ENCODE results near the gene OSBPL10. TPM values are rescaled to one million over a fixed set of nuclear protein-coding genes. Genes with fewer than 3 reads are reported as not detected.

OSBPL10 gene
- total and polyA plus RNA-seq, 9 donors = 2.5 to 36.6 (median 10.6) TPM

DNA sequence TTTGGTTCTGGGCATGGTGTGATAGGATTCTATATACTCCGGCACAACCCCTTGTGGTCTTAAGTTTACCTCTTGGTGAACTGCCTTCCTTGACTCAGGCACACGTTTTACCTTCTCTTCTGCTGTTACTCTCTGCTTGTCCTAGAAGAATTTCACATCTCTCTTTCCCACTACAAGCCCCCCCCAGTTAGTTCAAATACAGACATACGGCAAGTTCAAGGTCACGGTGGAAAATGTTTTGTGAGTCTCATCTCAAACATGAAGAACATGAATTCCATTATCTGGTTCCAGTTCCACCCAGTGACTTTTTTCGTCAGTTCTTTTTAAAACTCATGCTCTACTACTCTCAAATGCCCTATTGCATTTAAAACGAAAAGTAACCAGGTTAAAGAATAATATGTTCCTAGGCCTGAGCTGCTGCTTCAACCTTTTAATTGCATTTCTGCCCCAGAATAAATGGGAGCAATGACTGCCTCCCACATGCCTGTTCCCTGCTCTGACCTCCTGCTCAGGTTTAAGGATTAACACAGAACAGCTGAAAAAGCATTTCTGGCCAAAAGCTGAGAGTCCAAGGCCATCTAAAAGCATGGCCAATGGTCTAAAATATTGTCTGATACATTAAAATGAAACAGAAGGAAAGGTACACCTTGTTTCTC lies 132.8 kb downstream of the OSBPL10 start:
- TF ChIP-seq POLR2A (IDR thresholded peaks at IDR 0.05) = no peak
- no peak for TF ChIP-seq EP300 (IDR thresholded peaks at IDR 0.05)
- TF ChIP-seq CTCF (IDR thresholded peaks at IDR 0.05) = no peak
- DNase-seq = peak in 2 of 5 donors; percentile 38 to 45
- 24 to 33% (median 29%) methylated on average over 6 of the region's 6 CpGs for WGBS, 3 donors
- Histone ChIP-seq H3K27ac (no peak overlapping the region), H3K36me3 (no peaks in the 10 kb centered on the region), H3K9me3 (no peaks in the 10 kb centered on the region), H3K4me3 (no peak overlapping the region), H3K4me1 (ENCODE audit: insufficient read depth) (peaks cover 20% of the 10 kb centered on the region), H3K27me3 (no peaks in the 10 kb centered on the region)
- intact Hi-C loops (cut with DNase I) = no loop called here

GRCh38 chr3:31847760-31848159 lies 133.3 kb downstream of the OSBPL10 start:
- intact Hi-C loops (cut with DNase I) = no loop called here
- 81 to 96% (median 95%) methylated on average over 6 of the region's 6 CpGs for WGBS, 3 donors
- peaks cover 20% of the 10 kb centered on the region for H3K4me1 ChIP-seq (ENCODE audit: insufficient read depth)
- TF ChIP-seq POLR2A (IDR thresholded peaks at IDR 0.05) (no peak), CTCF (IDR thresholded peaks at IDR 0.05) (no peak), EP300 (IDR thresholded peaks at IDR 0.05) (no peak)
- H3K36me3 ChIP-seq = no peaks in the 10 kb centered on the region
- H3K27ac ChIP-seq = no peak overlapping the region
- DNase-seq = no peak
- H3K27me3 ChIP-seq = no peaks in the 10 kb centered on the region
- H3K4me3 ChIP-seq = no peak overlapping the region
- no peaks in the 10 kb centered on the region for H3K9me3 ChIP-seq

DNA sequence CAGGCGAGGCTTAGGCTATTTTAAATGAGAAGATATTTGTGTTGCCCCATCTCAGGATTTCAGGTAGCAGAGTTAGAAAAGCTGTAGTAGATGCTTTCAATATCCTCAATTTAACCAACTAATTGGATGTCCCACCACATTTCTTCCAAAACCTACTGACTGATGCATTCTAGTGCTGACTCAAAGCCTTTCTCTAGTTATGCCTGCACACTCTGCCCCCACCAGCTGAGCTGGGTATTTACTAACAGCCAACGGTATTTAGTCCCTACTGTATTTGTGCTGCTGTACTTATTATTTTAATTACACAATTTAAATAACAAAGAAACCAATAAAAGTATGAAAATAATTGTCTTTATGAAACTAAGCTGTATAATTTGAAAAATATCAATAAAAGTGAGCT lies 139.5 kb downstream of the OSBPL10 start:
- no peak overlapping the region for H3K4me3 ChIP-seq
- no peak overlapping the region for H3K27ac ChIP-seq
- DNase-seq = no peak
- peaks cover 3% of the 10 kb centered on the region for H3K4me1 ChIP-seq (ENCODE audit: insufficient read depth)
- no peak for TF ChIP-seq CTCF (IDR thresholded peaks at IDR 0.05)
- H3K9me3 ChIP-seq = no peaks in the 10 kb centered on the region
- 88 to 95% (median 89%) methylated on average over 2 of the region's 2 CpGs for WGBS, 3 donors
- no peaks in the 10 kb centered on the region for H3K27me3 ChIP-seq
- no peaks in the 10 kb centered on the region for H3K36me3 ChIP-seq
- intact Hi-C loops (cut with DNase I) = no loop called here

DNA sequence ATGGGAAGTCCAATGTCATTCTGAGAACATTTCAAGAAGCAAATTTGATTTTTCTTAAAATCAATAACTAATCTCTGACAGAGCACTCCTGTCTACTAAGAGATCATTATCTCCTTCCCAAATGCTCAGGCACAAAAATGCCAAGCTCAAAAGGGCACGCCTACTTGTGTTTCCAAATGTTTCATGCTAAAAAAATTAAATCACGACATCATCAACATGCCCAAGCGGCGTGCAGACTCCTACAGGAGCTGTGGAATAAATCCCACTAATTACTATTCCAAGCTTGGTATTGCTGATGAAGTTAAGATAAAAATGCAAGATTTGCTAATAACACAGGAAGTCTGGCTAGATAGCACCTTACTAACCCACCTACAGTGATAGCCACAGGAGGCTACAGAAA lies 140.8 kb downstream of the OSBPL10 start:
- DNase-seq = no peak
- intact Hi-C loops (cut with DNase I) = no loop called here
- Histone ChIP-seq H3K27me3 (no peaks in the 10 kb centered on the region), H3K4me3 (no peak overlapping the region), H3K36me3 (no peaks in the 10 kb centered on the region), H3K9me3 (no peaks in the 10 kb centered on the region), H3K27ac (no peak overlapping the region), H3K4me1 (ENCODE audit: insufficient read depth) (peaks cover 5% of the 10 kb centered on the region)
- 94 to 96% (median 96%) methylated on average over 4 of the region's 4 CpGs for WGBS, 3 donors
- no peak for TF ChIP-seq CTCF (IDR thresholded peaks at IDR 0.05)
- TF ChIP-seq POLR2A (IDR thresholded peaks at IDR 0.05) = no peak
- TF ChIP-seq EP300 (IDR thresholded peaks at IDR 0.05) = no peak

All from ovary (tissue), 9 donors.